HCEC 1CT (cell line): ENCODE data around the gene PLEKHG4B.
A peak's percentile ranks its signal among the peaks of the same experiment; 100 is the strongest.

Experiments
- DNase-seq: peaks from one replicate; pipeline ENCODE4 v3.0.0-alpha.2; 2017

PLEKHG4B gene

GRCh38 chr5:139579-140442 is 47.8 kb downstream of the PLEKHG4B start:
- no peak for DNase-seq

DNA sequence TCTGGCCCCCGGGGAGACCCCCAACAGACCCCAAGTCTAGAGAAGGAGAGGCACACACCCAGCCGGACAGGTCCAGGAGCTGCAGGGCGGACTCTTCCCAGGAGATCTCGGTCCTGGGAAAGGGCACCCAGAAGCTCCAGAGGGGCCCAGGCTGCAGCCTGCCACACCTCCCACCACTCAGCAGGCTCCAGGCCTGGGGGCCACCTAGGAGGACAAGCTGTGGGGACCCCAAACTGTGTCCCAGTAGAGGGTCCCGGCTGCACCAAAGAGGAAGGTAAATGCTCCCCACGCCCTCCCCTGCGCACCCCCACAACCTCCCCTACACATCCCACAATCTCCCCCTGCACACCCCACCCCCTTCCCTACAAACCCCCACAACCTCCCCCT is 48.5 kb downstream of the PLEKHG4B start:
- no peak for DNase-seq

- no peak for DNase-seq
Measured at GRCh38 chr5:141211-141610, 49.2 kb downstream of the PLEKHG4B start.

DNA sequence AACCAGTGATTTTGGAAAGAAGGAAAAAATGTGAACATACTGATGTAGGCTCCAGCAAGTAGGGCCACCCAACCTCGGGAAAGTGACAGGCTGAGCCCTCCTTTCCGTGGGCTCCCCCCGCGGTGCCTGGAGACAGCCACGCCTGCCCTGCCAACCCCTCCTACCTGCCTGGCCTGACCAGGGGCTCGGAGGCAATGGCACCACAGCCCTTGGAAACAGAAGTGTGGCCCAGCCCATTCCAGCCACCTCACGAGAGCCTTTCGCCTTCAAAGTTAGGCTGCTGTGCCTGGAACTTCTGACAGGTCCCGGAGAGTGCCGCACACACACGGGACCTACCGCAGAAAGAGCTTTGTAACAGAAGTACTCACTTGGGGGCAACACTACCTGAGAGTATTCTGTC is 49.8 kb downstream of the PLEKHG4B start:
- DNase-seq: no peak

- DNase-seq: no peak
Measured at GRCh38 chr5:142246-142810, 50.4 kb downstream of the PLEKHG4B start.

GRCh38 chr5:143041-143440 is 51.1 kb downstream of the PLEKHG4B start:
- no peak for DNase-seq

- DNase-seq: no peak
Measured at GRCh38 chr5:144941-145340, 53.0 kb downstream of the PLEKHG4B start.

GRCh38 chr5:145585-146323 is 53.8 kb downstream of the PLEKHG4B start:
- no peak for DNase-seq

GRCh38 chr5:147751-148150 is 55.8 kb downstream of the PLEKHG4B start:
- DNase-seq: no peak

GRCh38 chr5:149745-150485 is 57.9 kb downstream of the PLEKHG4B start:
- peak; percentile 73 for DNase-seq

GRCh38 chr5:150746-151145 is 58.8 kb downstream of the PLEKHG4B start:
- no peak for DNase-seq

- DNase-seq: no peak
Measured at GRCh38 chr5:152077-152476, 60.1 kb downstream of the PLEKHG4B start.

- peak; percentile 62 for DNase-seq
Measured at GRCh38 chr5:153256-153655, 61.3 kb downstream of the PLEKHG4B start.

- DNase-seq: no peak
Measured at GRCh38 chr5:154236-154635, 62.3 kb downstream of the PLEKHG4B start.

GRCh38 chr5:154826-155225 is 62.9 kb downstream of the PLEKHG4B start:
- no peak for DNase-seq

- DNase-seq: no peak
Measured at GRCh38 chr5:155651-156410, 63.9 kb downstream of the PLEKHG4B start.

DNA sequence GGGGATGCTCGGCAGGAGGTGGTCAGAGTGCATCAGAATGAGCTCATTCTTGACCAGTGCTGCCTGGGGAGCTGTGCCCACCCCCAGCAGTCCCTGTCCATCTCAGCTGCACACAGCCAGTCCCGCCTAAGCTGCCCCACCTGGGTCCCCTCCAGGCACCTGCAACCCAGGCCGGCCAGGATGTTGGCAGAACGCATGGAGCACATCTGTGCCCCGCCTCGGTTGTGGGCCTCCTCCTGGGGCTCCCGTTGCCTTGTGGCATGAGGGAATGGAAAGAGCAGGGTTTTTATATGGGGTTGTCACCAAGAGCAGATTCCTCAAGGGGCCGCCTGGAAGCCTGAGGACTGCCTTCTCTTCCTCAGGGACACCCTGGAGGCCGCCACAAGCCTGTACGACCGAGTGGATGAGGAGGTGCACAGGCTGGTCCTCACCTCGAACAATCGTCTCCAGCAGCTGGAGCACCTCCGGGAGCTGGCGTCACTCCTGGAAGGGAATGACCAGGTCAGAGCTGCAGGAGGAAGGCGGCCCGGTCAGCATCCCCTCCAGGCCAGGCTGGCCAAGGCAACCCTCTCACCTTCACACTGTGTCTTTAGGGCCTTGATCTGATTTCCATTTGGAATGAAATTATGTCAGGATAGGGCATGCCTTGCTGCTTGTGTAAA is 64.6 kb downstream of the PLEKHG4B start:
- no peak for DNase-seq

DNA sequence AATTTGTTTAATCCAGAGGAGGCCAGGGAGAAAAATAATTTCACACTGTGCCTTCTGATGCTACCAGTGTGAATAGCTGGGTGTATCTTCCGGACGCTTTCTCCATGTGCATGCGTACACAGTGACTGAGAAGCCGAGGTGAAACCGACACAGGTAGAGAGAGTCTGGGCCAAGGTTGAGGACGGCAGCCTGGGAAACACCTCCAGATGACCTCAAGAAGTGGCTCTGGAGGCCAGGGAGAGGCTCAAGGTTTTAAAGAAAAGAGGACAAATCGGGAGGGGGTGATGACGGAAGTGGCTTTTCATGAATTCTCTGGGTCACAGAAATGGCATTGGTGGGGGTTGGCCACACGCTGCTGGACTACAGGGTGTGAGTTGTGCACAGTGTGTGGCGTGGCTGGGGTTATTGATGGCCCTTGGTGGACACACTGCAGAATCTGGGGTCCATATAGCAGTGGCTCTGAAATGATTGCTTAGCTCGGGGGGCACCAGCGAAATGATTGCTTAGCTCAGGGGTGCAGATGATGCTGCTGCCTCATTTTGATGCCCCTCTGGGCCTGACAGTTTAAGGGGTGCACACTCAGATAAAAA is 65.3 kb downstream of the PLEKHG4B start:
- DNase-seq: no peak

GRCh38 chr5:157801-158200 is 65.8 kb downstream of the PLEKHG4B start:
- DNase-seq: no peak

DNA sequence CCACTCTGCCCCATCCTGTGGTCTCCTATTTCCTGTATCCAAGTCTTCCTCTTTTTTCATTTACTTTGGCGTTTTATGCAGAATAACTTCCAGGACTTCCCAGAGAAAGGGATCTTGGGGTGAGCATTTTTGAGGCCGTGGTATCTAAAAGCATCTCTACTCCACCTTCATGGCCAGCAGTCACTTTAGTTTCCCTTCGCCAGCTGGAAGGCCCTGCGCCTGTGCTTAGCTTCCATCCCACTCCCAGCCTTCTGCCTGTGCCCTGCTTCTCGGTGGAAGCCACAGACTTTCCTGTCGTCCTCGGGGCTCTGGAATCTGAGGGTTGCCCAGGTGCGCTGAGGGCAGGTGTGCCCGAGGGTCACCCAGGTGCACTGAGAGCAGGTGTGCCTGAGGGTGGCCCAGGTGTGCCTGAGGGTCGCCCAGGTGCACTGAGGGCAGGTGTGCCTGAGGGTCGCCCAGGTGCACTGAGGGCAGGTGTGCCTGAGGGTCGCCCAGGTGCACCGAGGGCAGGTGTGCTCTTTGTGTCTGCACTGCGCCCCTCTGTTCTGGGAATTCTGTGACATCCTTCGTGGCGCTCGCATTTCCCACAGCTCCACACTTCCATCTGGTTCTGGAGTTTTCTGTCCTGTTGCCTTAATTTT is 67.0 kb downstream of the PLEKHG4B start:
- no peak for DNase-seq
